NCI-H1417 treated with DMSO at 0.1 percent for 48 hours (cell line): Measurements from ENCODE around the gene MEX3B.

Source experiments
- DNase-seq: peaks from one replicate; lab custom pipeline; 2025; lab: John Stamatoyannopoulos, UW

MEX3B gene

GRCh38 chr15:82005239-82005638 is 40.6 kb downstream of the MEX3B start:
- DNase-seq: no peak

- no peak for DNase-seq
Measured at GRCh38 chr15:82003916-82004315, 41.9 kb downstream of the MEX3B start.

GRCh38 chr15:81995081-81995480 is 50.7 kb downstream of the MEX3B start:
- DNase-seq: peak; percentile 29

- no peak for DNase-seq
Measured at GRCh38 chr15:81992523-81992922, 53.3 kb downstream of the MEX3B start.
